CD4-positive, alpha-beta T cell (primary cell): ENCODE results near the gene ACTR5. TPM values are rescaled to one million over a fixed set of nuclear protein-coding genes. Genes with fewer than 3 reads are reported as not detected.
A peak's percentile ranks its signal among the peaks of the same experiment; 100 is the strongest.

Experiments
- ATAC-seq: fragments of 200-7000 bp; cut with Tn5 transposase; one replicate; pipeline ENCODE4 v1.10.0; 2022; ENCODE audit warnings: mild to moderate bottlenecking; ENCODE audit not compliant: poor library complexity
- CTCF ChIA-PET: fragments of 350-600 bp; sonication (Branson Sonifier 250); formaldehyde crosslinking; loops from one replicate; lab custom pipeline; 2021; ENCODE audit warnings: antibody characterized with exemption, inconsistent platforms; lab: Charles Lee
- POLR2A ChIA-PET: fragments of 350-600 bp; sonication (Branson Sonifier 250); formaldehyde crosslinking; loops from one replicate; lab custom pipeline; 2021; ENCODE audit warnings: antibody characterized with exemption, inconsistent platforms; lab: Charles Lee
- DNase-seq, 14 experiments: peaks; one replicate each; pipeline ENCODE4 v3.0.0-alpha.2; 2013 to 2020; ENCODE audit warnings: mixed read lengths in 2 of 14
- H3K27ac ChIP-seq, 2 donors: one replicate each; pipeline versions ENCODE4 v1.5.1 to v1.7.0; 2013; ENCODE audit warnings: low read length in 2 of 2, low read depth in 1 of 2, mild to moderate bottlenecking in 1 of 2
- H3K27me3 ChIP-seq, 2 experiments: 1 replicate in 1 of 2; 2 replicates in 1 of 2; pipeline versions ENCODE4 v1.6.1 to v1.7.0; 2013; ENCODE audit warnings: low read length in 2 of 2, control low read depth in 1 of 2, mild to moderate bottlenecking in 1 of 2, moderate library complexity in 1 of 2; ENCODE audit not compliant: insufficient read depth in 2 of 2, control insufficient read depth in 1 of 2
- H3K36me3 ChIP-seq: one replicate; pipeline ENCODE4 v1.6.1; 2013; ENCODE audit warnings: low read length, control low read depth; ENCODE audit not compliant: insufficient read depth
- H3K4me1 ChIP-seq: one replicate; pipeline ENCODE4 v1.6.1; 2013; ENCODE audit warnings: low read length, control low read depth; ENCODE audit not compliant: insufficient read depth
- H3K4me3 ChIP-seq: one replicate; pipeline ENCODE4 v1.5.1; 2013; ENCODE audit warnings: mild to moderate bottlenecking, low read length, moderate library complexity
- H3K9me3 ChIP-seq, 2 experiments: 1 replicate in 1 of 2; 2 replicates in 1 of 2; pipeline versions ENCODE4 v1.6.1 to v1.7.0; 2013; ENCODE audit warnings: low read length in 2 of 2, mild to moderate bottlenecking in 2 of 2, control low read depth in 1 of 2, moderate library complexity in 1 of 2; ENCODE audit not compliant: control insufficient read depth in 1 of 2, insufficient read depth in 1 of 2
- H3K27ac Mint-ChIP-seq: one replicate; pipeline ENCODE4 v1.8.0; 2020; ENCODE audit warnings: mixed read lengths
- H3K27me3 Mint-ChIP-seq: one replicate; pipeline ENCODE4 v1.8.0; 2021; ENCODE audit warnings: mixed read lengths
- H3K36me3 Mint-ChIP-seq: one replicate; pipeline ENCODE4 v1.8.0; 2021; ENCODE audit warnings: low read depth, mixed read lengths
- H3K4me1 Mint-ChIP-seq: one replicate; pipeline ENCODE4 v1.8.0; 2021; ENCODE audit warnings: low read depth, mixed read lengths
- H3K4me3 Mint-ChIP-seq: one replicate; pipeline ENCODE4 v1.8.0; 2020; ENCODE audit warnings: mild to moderate bottlenecking, mixed read lengths
- H3K9me3 Mint-ChIP-seq: one replicate; pipeline ENCODE4 v1.8.0; 2020; ENCODE audit warnings: mixed read lengths
- intact Hi-C, 2 experiments: fragments of 100-400 bp; cut with DNase I in 1 of 2; cut with micrococcal nuclease in 1 of 2; formaldehyde crosslinking; loops; one replicate each; pipeline versions ENCODE4 v1.15.1 to v1.9.0; 2023 to 2025; cut with DNase I, micrococcal nuclease
- total RNA-seq, 174 experiments: library from RNA in 2 of 174; stranded (reverse) in 2 of 174; gene quantifications; one replicate each; pipeline ENCODE4 v1.2.3 and lab custom pipeline; 2021 to 2026
- TF ChIP-seq, protein P1 (sequence below): fragments of 200-600 bp; IDR thresholded peaks from one replicate; pipeline ENCODE4 v1.8.0; 2022; ENCODE audit warnings: antibody characterized with exemption, mild to moderate bottlenecking

ACTR5 gene
- total RNA-seq, 2 experiments from 2014 or later, result 11.1 to 11.9 TPM

- TF ChIP-seq, protein P1, sequence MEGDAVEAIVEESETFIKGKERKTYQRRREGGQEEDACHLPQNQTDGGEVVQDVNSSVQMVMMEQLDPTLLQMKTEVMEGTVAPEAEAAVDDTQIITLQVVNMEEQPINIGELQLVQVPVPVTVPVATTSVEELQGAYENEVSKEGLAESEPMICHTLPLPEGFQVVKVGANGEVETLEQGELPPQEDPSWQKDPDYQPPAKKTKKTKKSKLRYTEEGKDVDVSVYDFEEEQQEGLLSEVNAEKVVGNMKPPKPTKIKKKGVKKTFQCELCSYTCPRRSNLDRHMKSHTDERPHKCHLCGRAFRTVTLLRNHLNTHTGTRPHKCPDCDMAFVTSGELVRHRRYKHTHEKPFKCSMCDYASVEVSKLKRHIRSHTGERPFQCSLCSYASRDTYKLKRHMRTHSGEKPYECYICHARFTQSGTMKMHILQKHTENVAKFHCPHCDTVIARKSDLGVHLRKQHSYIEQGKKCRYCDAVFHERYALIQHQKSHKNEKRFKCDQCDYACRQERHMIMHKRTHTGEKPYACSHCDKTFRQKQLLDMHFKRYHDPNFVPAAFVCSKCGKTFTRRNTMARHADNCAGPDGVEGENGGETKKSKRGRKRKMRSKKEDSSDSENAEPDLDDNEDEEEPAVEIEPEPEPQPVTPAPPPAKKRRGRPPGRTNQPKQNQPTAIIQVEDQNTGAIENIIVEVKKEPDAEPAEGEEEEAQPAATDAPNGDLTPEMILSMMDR, result no peak
- Mint-ChIP-seq H3K36me3 (no peaks in the 10 kb centered on the region), H3K27ac (peak overlapping the region; percentile 56), H3K4me1 (peaks cover 64% of the 10 kb centered on the region), H3K4me3 (peak overlapping the region; percentile 75), H3K9me3 (no peaks in the 10 kb centered on the region), H3K27me3 (peaks cover 91% of the 10 kb centered on the region)
- Histone ChIP-seq H3K9me3 (peaks cover 0 to 64% of the 10 kb centered on the region in 2 experiments), H3K4me1 (peaks cover 78% of the 10 kb centered on the region), H3K36me3 (no peaks in the 10 kb centered on the region), H3K27me3 (peaks cover 91 to 95% of the 10 kb centered on the region in 2 experiments), H3K4me3 (no peak overlapping the region), H3K27ac (no peak overlapping the region)
- intact Hi-C loops, result no loop called here
- peak in 2 of 14 experiments; percentile 24 to 26 for DNase-seq
- no peak for ATAC-seq
- POLR2A ChIA-PET, result interaction anchor here (1.7 kb wide), 1 partner anchor 18 kb away, joined by 6 read pairs; the partner anchor contains the start of gene ACTR5
- CTCF ChIA-PET, result no interaction called here
Observed at GRCh38 chr20:38728911-38729642, 19.2 kb upstream of the ACTR5 start.

GRCh38 chr20:38729767-38730166 is 18.5 kb upstream of the ACTR5 start:
- Mint-ChIP-seq H3K4me3 (peak overlapping the region; percentile 80), H3K4me1 (peaks cover 64% of the 10 kb centered on the region), H3K9me3 (no peaks in the 10 kb centered on the region), H3K36me3 (no peaks in the 10 kb centered on the region), H3K27ac (peak overlapping the region; percentile 57), H3K27me3 (peaks cover 98% of the 10 kb centered on the region)
- peak in 2 of 14 experiments; percentile 20 to 27 for DNase-seq
- intact Hi-C loops, result loop anchor here (2.0 to 5.0 kb wide), 3 partner anchors 17 to 82 kb away; partner anchors contain the start of gene ACTR5 (in 1 of the 2)
- Histone ChIP-seq H3K27me3 (peaks cover 93 to 97% of the 10 kb centered on the region in 2 experiments), H3K27ac (no peak overlapping the region), H3K4me3 (no peak overlapping the region), H3K36me3 (no peaks in the 10 kb centered on the region), H3K4me1 (peaks cover 73% of the 10 kb centered on the region), H3K9me3 (peaks cover 0 to 59% of the 10 kb centered on the region in 2 experiments)
- TF ChIP-seq, protein P1, result no peak
- ATAC-seq, result no peak
- ChIA-PET CTCF (no interaction called here), POLR2A (interaction anchor here (1.7 kb wide), 1 partner anchor 18 kb away, joined by 6 read pairs; the partner anchor contains the start of gene ACTR5)

DNA sequence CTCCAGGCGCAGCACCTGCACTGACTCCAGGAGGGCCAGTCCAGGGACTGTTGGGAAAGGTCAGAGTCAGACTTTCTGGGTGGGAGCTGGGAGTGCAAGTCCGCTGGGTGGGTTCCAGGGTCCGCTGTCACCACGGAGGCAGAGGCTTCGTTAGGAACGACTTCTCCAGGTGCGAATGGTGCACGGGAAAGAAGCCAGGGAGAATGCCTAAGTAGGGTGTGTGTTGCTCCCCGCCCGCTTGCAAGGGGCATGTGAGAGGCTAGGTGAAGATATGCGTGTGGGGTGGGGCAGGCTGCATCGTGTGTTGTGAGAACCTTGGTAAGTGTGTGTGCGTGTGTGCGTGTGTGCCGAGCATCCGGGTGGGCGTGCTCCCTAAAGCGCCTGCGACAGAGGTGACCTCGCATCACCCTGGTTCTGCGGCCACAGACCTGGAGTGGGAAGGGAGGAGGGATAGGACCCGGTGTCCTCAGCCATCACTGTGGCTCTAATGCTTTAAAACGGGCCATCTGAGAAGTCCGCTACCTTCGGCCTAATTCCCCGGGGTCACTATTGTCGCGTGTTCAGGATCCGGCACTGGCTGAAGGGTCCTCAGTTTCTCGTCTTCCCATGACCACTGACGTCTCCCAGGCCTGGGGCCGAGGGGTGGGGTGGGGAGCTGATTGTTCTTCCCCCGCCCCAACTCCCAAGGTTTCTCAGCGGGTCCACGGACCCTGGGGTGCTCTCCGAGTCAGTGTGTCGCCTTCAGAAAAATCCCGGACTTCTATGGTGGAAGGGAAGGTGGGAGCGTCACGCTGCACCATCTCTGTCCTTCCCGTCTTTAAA is 17.9 kb upstream of the ACTR5 start:
- Mint-ChIP-seq H3K4me3 (peak overlapping the region; percentile 82), H3K27ac (peak overlapping the region; percentile 57), H3K9me3 (no peaks in the 10 kb centered on the region), H3K27me3 (peaks cover 100% of the 10 kb centered on the region), H3K4me1 (peaks cover 60% of the 10 kb centered on the region), H3K36me3 (no peaks in the 10 kb centered on the region)
- Histone ChIP-seq H3K27me3 (peaks cover 93 to 96% of the 10 kb centered on the region in 2 experiments), H3K9me3 (peaks cover 0 to 54% of the 10 kb centered on the region in 2 experiments), H3K4me3 (peak overlapping the region; percentile 56), H3K36me3 (no peaks in the 10 kb centered on the region), H3K4me1 (peaks cover 66% of the 10 kb centered on the region), H3K27ac (no peak overlapping the region)
- ChIA-PET POLR2A (interaction anchor here (1.7 kb wide), 1 partner anchor 17 kb away, joined by 6 read pairs; the partner anchor contains the start of gene ACTR5), CTCF (interaction anchor here (0.7 to 0.9 kb wide), 2 partner anchors 7 to 71 kb away, joined by 3 read pairs; no protein-coding TSS in a partner anchor)
- TF ChIP-seq, protein P1, result no peak
- ATAC-seq, result no peak
- intact Hi-C loops, result loop anchor here (2.0 to 5.0 kb wide), 3 partner anchors 16 to 83 kb away; partner anchors contain the start of gene ACTR5 (in 1 of the 2)
- peak in 4 of 14 experiments; percentile 14 to 52 (median 28) for DNase-seq
